ENCODE results near the gene LAMB4.

The LAMB4 gene

GRCh38 chr7:108124820-108125219, 5.3 kb downstream of the LAMB4 start:
- no peak for DNase-seq

DNA sequence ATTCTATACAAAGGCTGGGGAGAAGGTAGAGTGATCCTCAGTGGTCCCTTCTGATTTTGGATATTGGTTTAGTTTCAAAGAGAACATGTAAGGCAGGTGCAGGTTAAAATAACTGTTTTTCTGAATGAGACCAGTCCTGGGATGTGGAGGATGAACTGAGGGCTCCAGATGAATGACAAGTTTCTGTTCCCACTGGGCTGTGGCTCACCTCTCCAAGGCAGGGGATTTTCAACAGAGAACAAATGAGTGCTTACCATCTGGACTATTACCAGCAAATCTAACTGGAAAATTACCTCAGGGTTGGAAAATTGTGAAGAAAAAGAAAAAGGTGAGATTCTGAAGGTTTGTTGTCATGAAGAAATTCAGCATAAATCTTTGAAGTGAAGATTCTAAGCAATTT, 8.0 kb downstream of the LAMB4 start:
- H3K27ac ChIP-seq (ENCODE audit: low read length) = no peak overlapping the region
- H4K20me1 ChIP-seq (ENCODE audit: insufficient read depth, low read length) = no peaks in the 10 kb centered on the region
- H3K9me2 ChIP-seq (replicated peaks; ENCODE audit: insufficient read depth, low read length) = no peaks in the 10 kb centered on the region
- H3K9me3 ChIP-seq (replicated peaks; ENCODE audit: insufficient read depth, low read length) = no peaks in the 10 kb centered on the region
- H2AFZ ChIP-seq (ENCODE audit: low read length) = no peak overlapping the region
- no peak overlapping the region for H3K9ac ChIP-seq (ENCODE audit: low read length)
- DNase-seq = no peak
- H3K27me3 ChIP-seq (replicated peaks; ENCODE audit: insufficient read depth, low read length) = no peaks in the 10 kb centered on the region
- no peak overlapping the region for H3K4me2 ChIP-seq (ENCODE audit: low read depth, low read length)
- no peaks in the 10 kb centered on the region for H3K4me1 ChIP-seq (ENCODE audit: low read length)
- TF ChIP-seq EZH2 (optimal IDR thresholded peaks at IDR 0.05; ENCODE audit: low read depth, low read length) (no peak), EZH2phosphoT487 (IDR thresholded peaks at IDR 0.05; ENCODE audit: low read length) (no peak), CTCF (IDR thresholded peaks at IDR 0.05; ENCODE audit: low read length) (no peak)
- no peaks in the 10 kb centered on the region for H3F3A ChIP-seq (ENCODE audit: insufficient read depth, low read length)
- no peak overlapping the region for H3K4me3 ChIP-seq (ENCODE audit: low read length)
- no peaks in the 10 kb centered on the region for H3K79me2 ChIP-seq (ENCODE audit: low read length)
- no peaks in the 10 kb centered on the region for H3K36me3 ChIP-seq (replicated peaks; ENCODE audit: insufficient read depth, low read length)

More at GRCh38 chr7:108124820-108125219, 5.3 kb downstream of the LAMB4 start:
- TF ChIP-seq EZH2 (optimal IDR thresholded peaks at IDR 0.05; ENCODE audit: low read depth, low read length) (no peak), EZH2phosphoT487 (IDR thresholded peaks at IDR 0.05; ENCODE audit: low read length) (no peak), CTCF (IDR thresholded peaks at IDR 0.05; ENCODE audit: low read length) (no peak)
- Histone ChIP-seq H3K9me2 (replicated peaks; ENCODE audit: insufficient read depth, low read length) (no peaks in the 10 kb centered on the region), H3K9ac (ENCODE audit: low read length) (no peak overlapping the region), H4K20me1 (ENCODE audit: insufficient read depth, low read length) (no peaks in the 10 kb centered on the region), H3K27ac (ENCODE audit: low read length) (no peak overlapping the region), H3K36me3 (replicated peaks; ENCODE audit: insufficient read depth, low read length) (no peaks in the 10 kb centered on the region), H3K4me2 (ENCODE audit: low read depth, low read length) (no peak overlapping the region), H3K4me1 (ENCODE audit: low read length) (no peaks in the 10 kb centered on the region), H3K4me3 (ENCODE audit: low read length) (no peak overlapping the region), H3K79me2 (ENCODE audit: low read length) (no peaks in the 10 kb centered on the region), H3F3A (ENCODE audit: insufficient read depth, low read length) (no peaks in the 10 kb centered on the region), H3K27me3 (replicated peaks; ENCODE audit: insufficient read depth, low read length) (peaks cover 6% of the 10 kb centered on the region; the same call in 1 of the 2 replicates), H3K9me3 (replicated peaks; ENCODE audit: insufficient read depth, low read length) (no peaks in the 10 kb centered on the region), H2AFZ (ENCODE audit: low read length) (no peak overlapping the region)

DNA sequence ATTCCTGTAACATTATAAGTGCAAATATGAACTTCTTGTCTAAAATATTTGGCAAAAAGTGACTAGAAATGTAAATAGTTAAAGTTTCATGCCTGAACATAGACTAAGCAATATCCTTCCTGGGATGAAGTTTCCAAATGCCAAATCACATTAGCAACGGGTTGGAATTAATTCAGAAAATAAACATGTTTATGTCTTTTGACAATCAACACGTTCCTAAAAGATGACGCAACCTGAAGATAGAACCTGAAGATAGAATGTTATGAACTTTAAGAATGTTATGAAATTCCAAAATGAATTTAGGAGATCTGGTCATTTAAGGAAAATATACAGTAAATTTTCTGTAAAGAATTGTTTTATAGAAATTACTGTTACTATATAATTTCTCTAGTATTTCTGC, 9.2 kb downstream of the LAMB4 start:
- no peak overlapping the region for H3K4me2 ChIP-seq (ENCODE audit: low read depth, low read length)
- H3K27ac ChIP-seq (ENCODE audit: low read length) = no peak overlapping the region
- H3K36me3 ChIP-seq (replicated peaks; ENCODE audit: insufficient read depth, low read length) = no peaks in the 10 kb centered on the region
- no peaks in the 10 kb centered on the region for H3K9me3 ChIP-seq (replicated peaks; ENCODE audit: insufficient read depth, low read length)
- no peak overlapping the region for H2AFZ ChIP-seq (ENCODE audit: low read length)
- H3K79me2 ChIP-seq (ENCODE audit: low read length) = no peaks in the 10 kb centered on the region
- no peaks in the 10 kb centered on the region for H3K4me1 ChIP-seq (ENCODE audit: low read length)
- H3K4me3 ChIP-seq (ENCODE audit: low read length) = no peak overlapping the region
- no peak for DNase-seq
- TF ChIP-seq EZH2phosphoT487 (IDR thresholded peaks at IDR 0.05; ENCODE audit: low read length) (no peak), EZH2 (optimal IDR thresholded peaks at IDR 0.05; ENCODE audit: low read depth, low read length) (no peak)
- H3K9me2 ChIP-seq (replicated peaks; ENCODE audit: insufficient read depth, low read length) = no peaks in the 10 kb centered on the region
- H3F3A ChIP-seq (ENCODE audit: insufficient read depth, low read length) = no peaks in the 10 kb centered on the region
- no peaks in the 10 kb centered on the region for H3K27me3 ChIP-seq (replicated peaks; ENCODE audit: insufficient read depth, low read length)
- H3K9ac ChIP-seq (ENCODE audit: low read length) = no peak overlapping the region
- no peaks in the 10 kb centered on the region for H4K20me1 ChIP-seq (ENCODE audit: insufficient read depth, low read length)

- no peaks in the 10 kb centered on the region for H3K79me2 ChIP-seq (ENCODE audit: low read length)
- no peaks in the 10 kb centered on the region for H4K20me1 ChIP-seq (ENCODE audit: insufficient read depth, low read length)
- no peak overlapping the region for H3K27ac ChIP-seq (ENCODE audit: low read length)
- no peak for TF ChIP-seq CTCF (IDR thresholded peaks at IDR 0.05; ENCODE audit: low read length)
- no peak for TF ChIP-seq EZH2 (optimal IDR thresholded peaks at IDR 0.05; ENCODE audit: low read depth, low read length)
- H3K4me3 ChIP-seq (ENCODE audit: low read length) = no peak overlapping the region
- H3K9me2 ChIP-seq (replicated peaks; ENCODE audit: insufficient read depth, low read length) = no peaks in the 10 kb centered on the region
- no peaks in the 10 kb centered on the region for H3K36me3 ChIP-seq (replicated peaks; ENCODE audit: insufficient read depth, low read length)
- no peak overlapping the region for H3K9ac ChIP-seq (ENCODE audit: low read length)
- H2AFZ ChIP-seq (ENCODE audit: low read length) = no peak overlapping the region
- no peaks in the 10 kb centered on the region for H3K4me1 ChIP-seq (ENCODE audit: low read length)
- H3K9me3 ChIP-seq (replicated peaks; ENCODE audit: insufficient read depth, low read length) = no peaks in the 10 kb centered on the region
- no peaks in the 10 kb centered on the region for H3F3A ChIP-seq (ENCODE audit: insufficient read depth, low read length)
- no peak overlapping the region for H3K4me2 ChIP-seq (ENCODE audit: low read depth, low read length)
- DNase-seq = no peak
- H3K27me3 ChIP-seq (replicated peaks; ENCODE audit: insufficient read depth, low read length) = no peaks in the 10 kb centered on the region
These were observed 10.0 kb downstream of the LAMB4 start for GRCh38 chr7:108120196-108120595.
